Measurements from ENCODE around the gene KIF4A.

DNA sequence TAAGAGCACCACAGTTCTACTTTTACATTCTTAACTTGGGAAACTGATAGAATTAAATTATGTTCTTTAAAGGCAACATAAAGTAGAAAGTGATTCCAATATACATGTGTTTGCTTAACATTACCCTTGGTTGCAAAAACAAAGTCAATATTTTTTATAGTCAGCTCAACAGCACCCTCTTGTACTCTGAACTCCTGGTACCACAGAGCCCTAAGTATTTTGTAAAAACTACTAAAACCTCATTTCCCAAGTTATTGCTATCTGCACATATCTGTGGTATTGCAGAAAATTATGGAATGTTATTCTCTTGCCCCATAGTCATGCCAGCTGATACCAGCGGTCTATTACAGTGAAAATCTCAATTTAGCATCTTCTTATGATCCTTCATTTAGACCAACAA lies 2.9 kb downstream of the KIF4A start:
- no peak for TF ChIP-seq ZNF184 (CRISPR knock-in tag; IDR thresholded peaks at IDR 0.05)
- TF ChIP-seq, protein P1, sequence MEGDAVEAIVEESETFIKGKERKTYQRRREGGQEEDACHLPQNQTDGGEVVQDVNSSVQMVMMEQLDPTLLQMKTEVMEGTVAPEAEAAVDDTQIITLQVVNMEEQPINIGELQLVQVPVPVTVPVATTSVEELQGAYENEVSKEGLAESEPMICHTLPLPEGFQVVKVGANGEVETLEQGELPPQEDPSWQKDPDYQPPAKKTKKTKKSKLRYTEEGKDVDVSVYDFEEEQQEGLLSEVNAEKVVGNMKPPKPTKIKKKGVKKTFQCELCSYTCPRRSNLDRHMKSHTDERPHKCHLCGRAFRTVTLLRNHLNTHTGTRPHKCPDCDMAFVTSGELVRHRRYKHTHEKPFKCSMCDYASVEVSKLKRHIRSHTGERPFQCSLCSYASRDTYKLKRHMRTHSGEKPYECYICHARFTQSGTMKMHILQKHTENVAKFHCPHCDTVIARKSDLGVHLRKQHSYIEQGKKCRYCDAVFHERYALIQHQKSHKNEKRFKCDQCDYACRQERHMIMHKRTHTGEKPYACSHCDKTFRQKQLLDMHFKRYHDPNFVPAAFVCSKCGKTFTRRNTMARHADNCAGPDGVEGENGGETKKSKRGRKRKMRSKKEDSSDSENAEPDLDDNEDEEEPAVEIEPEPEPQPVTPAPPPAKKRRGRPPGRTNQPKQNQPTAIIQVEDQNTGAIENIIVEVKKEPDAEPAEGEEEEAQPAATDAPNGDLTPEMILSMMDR (IDR thresholded peaks at IDR 0.05 in 2 of 3, conservative IDR thresholded peaks at IDR 0.05 in 1 of 3; ENCODE audit: insufficient read depth in 2 of 3, low read depth in 1 of 3, low read length in 3 of 3): no peak
- no peak for TF ChIP-seq SREBF2 (CRISPR knock-in tag; IDR thresholded peaks at IDR 0.05)
- no peak for TF ChIP-seq CEBPB (tag; IDR thresholded peaks at IDR 0.05)
- TF ChIP-seq, protein P2, sequence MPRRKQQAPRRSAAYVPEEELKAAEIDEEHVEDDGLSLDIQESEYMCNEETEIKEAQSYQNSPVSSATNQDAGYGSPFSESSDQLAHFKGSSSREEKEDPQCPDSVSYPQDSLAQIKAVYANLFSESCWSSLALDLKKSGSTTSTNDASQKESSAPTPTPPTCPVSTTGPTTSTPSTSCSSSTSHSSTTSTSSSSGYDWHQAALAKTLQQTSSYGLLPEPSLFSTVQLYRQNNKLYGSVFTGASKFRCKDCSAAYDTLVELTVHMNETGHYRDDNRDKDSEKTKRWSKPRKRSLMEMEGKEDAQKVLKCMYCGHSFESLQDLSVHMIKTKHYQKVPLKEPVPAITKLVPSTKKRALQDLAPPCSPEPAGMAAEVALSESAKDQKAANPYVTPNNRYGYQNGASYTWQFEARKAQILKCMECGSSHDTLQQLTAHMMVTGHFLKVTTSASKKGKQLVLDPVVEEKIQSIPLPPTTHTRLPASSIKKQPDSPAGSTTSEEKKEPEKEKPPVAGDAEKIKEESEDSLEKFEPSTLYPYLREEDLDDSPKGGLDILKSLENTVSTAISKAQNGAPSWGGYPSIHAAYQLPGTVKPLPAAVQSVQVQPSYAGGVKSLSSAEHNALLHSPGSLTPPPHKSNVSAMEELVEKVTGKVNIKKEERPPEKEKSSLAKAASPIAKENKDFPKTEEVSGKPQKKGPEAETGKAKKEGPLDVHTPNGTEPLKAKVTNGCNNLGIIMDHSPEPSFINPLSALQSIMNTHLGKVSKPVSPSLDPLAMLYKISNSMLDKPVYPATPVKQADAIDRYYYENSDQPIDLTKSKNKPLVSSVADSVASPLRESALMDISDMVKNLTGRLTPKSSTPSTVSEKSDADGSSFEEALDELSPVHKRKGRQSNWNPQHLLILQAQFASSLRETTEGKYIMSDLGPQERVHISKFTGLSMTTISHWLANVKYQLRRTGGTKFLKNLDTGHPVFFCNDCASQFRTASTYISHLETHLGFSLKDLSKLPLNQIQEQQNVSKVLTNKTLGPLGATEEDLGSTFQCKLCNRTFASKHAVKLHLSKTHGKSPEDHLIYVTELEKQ (CRISPR knock-in tag; IDR thresholded peaks at IDR 0.05): no peak
- TF ChIP-seq PHB2 (IDR thresholded peaks at IDR 0.05; ENCODE audit: low read depth): no peak
- TF ChIP-seq POLR3G (IDR thresholded peaks at IDR 0.05; ENCODE audit: extremely low read depth, insufficient read length, insufficient replicate concordance): no peak
- no peak for TF ChIP-seq KDM1A (IDR thresholded peaks at IDR 0.05)
- TF ChIP-seq POLR2A (conservative IDR thresholded peaks at IDR 0.05): no peak
- TF ChIP-seq NR2C2 (CRISPR knock-in tag; IDR thresholded peaks at IDR 0.05): no peak
- TF ChIP-seq NR2C2 (tag; IDR thresholded peaks at IDR 0.05): no peak
- TF ChIP-seq EZH2 (IDR thresholded peaks at IDR 0.05; ENCODE audit: borderline replicate concordance, low read depth, low read length): no peak
- no peak for TF ChIP-seq FOXJ3 (CRISPR knock-in tag; IDR thresholded peaks at IDR 0.05)
- TF ChIP-seq ZNF79 (CRISPR knock-in tag; IDR thresholded peaks at IDR 0.05; ENCODE audit: low read depth): no peak

Measured in K562 (cell line).